Psoas muscle (tissue), 8 donors: ENCODE measurements around the gene HLCS. TPM values are rescaled to one million over a fixed set of nuclear protein-coding genes. Genes with fewer than 3 reads are reported as not detected.

Experiments used
- ATAC-seq, 4 donors: fragments of 200-7000 bp; cut with Tn5 transposase; one replicate each; pipeline ENCODE4 v1.9.1; 2020; ENCODE audit warnings: moderate library complexity in 3 of 4, mild to moderate bottlenecking in 2 of 4
- DNase-seq, 2 donors: peaks; one replicate each; pipeline ENCODE4 v3.0.0-alpha.2; 2020
- H3K27ac ChIP-seq: fragments of 200-600 bp; one replicate; pipeline ENCODE4 v1.8.0; 2022
- H3K27me3 ChIP-seq, 3 donors: fragments of 200-600 bp in 1 of 3; one replicate each; pipeline versions ENCODE4 v1.6.1 to v1.8.0; 2013 to 2022; ENCODE audit warnings: low read length in 2 of 3, mild to moderate bottlenecking in 2 of 3, moderate library complexity in 1 of 3; ENCODE audit not compliant: insufficient read depth in 3 of 3
- H3K36me3 ChIP-seq, 2 donors: fragments of 200-600 bp in 1 of 2; one replicate each; pipeline versions ENCODE4 v1.6.1 to v1.8.0; 2013 to 2022; ENCODE audit warnings: low read depth in 1 of 2, mild to moderate bottlenecking in 1 of 2, moderate library complexity in 1 of 2; ENCODE audit not compliant: insufficient read depth in 1 of 2
- H3K4me1 ChIP-seq: fragments of 200-600 bp; one replicate; pipeline ENCODE4 v1.8.0; 2022
- H3K4me3 ChIP-seq: fragments of 200-600 bp; one replicate; pipeline ENCODE4 v1.8.0; 2022; ENCODE audit warnings: mild to moderate bottlenecking
- H3K9me3 ChIP-seq: fragments of 200-600 bp; one replicate; pipeline ENCODE4 v1.8.0; 2022
- CTCF ChIP-seq: fragments of 200-600 bp; IDR thresholded peaks from one replicate; pipeline ENCODE4 v1.8.0; 2022; ENCODE audit warnings: antibody characterized with exemption
- WGBS, 3 donors: extraction: QIAGEN DNeasy Blood & Tissue Kit; methylation state at CpG; one replicate each; pipeline versions ENCODE4 v1.1.6 to v1.1.7; 2013; 5-methylcytosine and 5-hydroxymethylcytosine counted together
- intact Hi-C, 2 donors: fragments of 100-400 bp; cut with DNase I; formaldehyde crosslinking; loops; one replicate each; pipeline versions ENCODE4 v1.11.0 to v1.14.2; 2022
- polyA plus RNA-seq, 3 donors: library from polyadenylated mRNA; stranded (reverse); fragments of 200-250 nt; gene quantifications; one replicate each; pipeline ENCODE4 v1.2.3, GENCODE V29; 2013
- total RNA-seq, 4 donors: library from RNA; stranded (reverse); fragmentation: NEBNext Ultra II Directional in 2 of 4; extraction: Animal tissue kit (Norgen Biotek cat#: 25700) in 2 of 4; gene quantifications; one replicate each; pipeline versions ENCODE4 v1.2.1 to v1.2.4, GENCODE V29; 2021 to 2023
- donor health status: healthy with polysubstance abuse.
- donor health status: DM: no; HTN: no; CAD: no; lungs with moderate emphysema.
- donor health status: Bipolar disorder and iron deficiency.
- donor health status: healthy.
- donor health status: DM: yes; HTN: yes; CAD: no.
- donor health status: DM: no; HTN: no; CAD: no.
- donor health status: DM: no; HTN: no; CAD: no.
- donor health status: DM: yes; HTN: yes; CAD: no.

Gene HLCS
- total and polyA plus RNA-seq, 7 donors = 3.6 to 13.5 (median 8.1) TPM

GRCh38 chr21:36916718-36917117 lies 49.8 kb downstream of the HLCS start:
- Histone ChIP-seq H3K9me3 (no peaks in the 10 kb centered on the region), H3K4me1 (peaks cover 24% of the 10 kb centered on the region), H3K27me3 (no peaks in the 10 kb centered on the region), H3K36me3 (no peaks in the 10 kb centered on the region), H3K27ac (no peak overlapping the region), H3K4me3 (no peak overlapping the region)
- TF ChIP-seq CTCF = no peak
- intact Hi-C loops = no loop called here
- no peak for DNase-seq
- 90 to 94% (median 92%) methylated on average over 3 of the region's 3 CpGs for WGBS, 3 donors
- ATAC-seq = no peak

- 90 to 94% (median 93%) methylated on average over 8 of the region's 8 CpGs for WGBS, 3 donors
- DNase-seq (no peak), ATAC-seq (no peak)
- Histone ChIP-seq H3K27ac (no peak overlapping the region), H3K27me3 (no peaks in the 10 kb centered on the region), H3K9me3 (no peaks in the 10 kb centered on the region), H3K4me1 (peaks cover 29% of the 10 kb centered on the region), H3K4me3 (no peak overlapping the region), H3K36me3 (no peaks in the 10 kb centered on the region)
- intact Hi-C loops = no loop called here
- no peak for TF ChIP-seq CTCF
Measured at GRCh38 chr21:36915696-36916245, 50.7 kb downstream of the HLCS start.

GRCh38 chr21:36915014-36915695 lies 51.3 kb downstream of the HLCS start:
- H3K4me1 ChIP-seq = peaks cover 33% of the 10 kb centered on the region
- DNase-seq = no peak
- no peak for TF ChIP-seq CTCF
- H3K27me3 ChIP-seq = no peaks in the 10 kb centered on the region
- no peak for ATAC-seq
- no peaks in the 10 kb centered on the region for H3K36me3 ChIP-seq
- WGBS, 3 donors = 81 to 91% (median 90%) methylated on average over 17 of the region's 17 CpGs
- no peak overlapping the region for H3K27ac ChIP-seq
- H3K9me3 ChIP-seq = no peaks in the 10 kb centered on the region
- intact Hi-C loops = no loop called here
- no peak overlapping the region for H3K4me3 ChIP-seq

GRCh38 chr21:36914244-36915013 lies 52.0 kb downstream of the HLCS start:
- WGBS, 3 donors = 89 to 94% (median 94%) methylated on average over 18 of the region's 18 CpGs
- intact Hi-C loops = no loop called here

More at GRCh38 chr21:36914244-36915013, 52.0 kb downstream of the HLCS start:
- Histone ChIP-seq H3K27ac (no peak overlapping the region), H3K27me3 (no peaks in the 10 kb centered on the region), H3K4me1 (peaks cover 33% of the 10 kb centered on the region), H3K4me3 (no peak overlapping the region), H3K36me3 (no peaks in the 10 kb centered on the region), H3K9me3 (no peaks in the 10 kb centered on the region)
- DNase-seq (no peak), ATAC-seq (no peak)
- no peak for TF ChIP-seq CTCF
